NCI-H1417 treated with DMSO at 0.1 percent for 48 hours (cell line): ENCODE data around the gene CDC42BPA.

Experiments
- DNase-seq: peaks from one replicate; lab custom pipeline; 2025; lab: John Stamatoyannopoulos, UW

CDC42BPA gene

DNA sequence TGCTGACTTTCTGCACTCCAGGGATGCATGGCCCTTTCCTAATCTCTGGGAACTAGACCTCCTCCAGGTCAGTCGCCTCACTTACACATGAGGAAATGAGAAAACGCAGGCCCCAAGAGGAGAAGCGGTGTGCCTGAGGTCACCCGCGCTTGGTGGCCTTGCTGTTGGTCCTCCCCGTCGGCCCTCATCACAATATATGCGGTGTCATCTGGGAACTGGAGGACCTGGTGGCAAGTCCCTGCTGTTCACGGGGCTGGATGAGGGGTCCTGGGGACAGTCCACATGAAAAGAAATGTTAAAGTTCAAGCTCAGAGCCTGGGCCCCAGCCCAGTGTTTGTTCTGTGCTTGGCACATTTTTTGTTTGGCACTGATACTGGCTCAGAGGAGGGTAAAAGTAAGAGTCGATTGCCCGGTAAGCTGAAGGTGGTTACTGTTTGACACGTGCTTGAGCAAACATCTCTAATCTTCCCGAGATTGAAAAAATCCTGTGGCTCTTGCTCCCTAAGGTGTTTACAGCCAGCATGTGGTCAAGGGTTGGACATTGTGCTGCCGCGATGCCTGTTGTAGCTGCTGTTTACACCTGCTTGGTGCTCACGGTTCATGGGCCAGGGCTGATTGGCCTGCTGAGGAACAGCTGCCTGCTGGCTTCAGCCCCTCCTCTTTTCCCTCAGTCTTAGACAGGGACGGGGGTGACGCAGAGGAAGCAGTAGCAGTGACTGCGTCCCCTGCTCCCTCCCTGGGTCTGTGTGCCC lies 373.0 kb downstream of the CDC42BPA start:
- DNase-seq: peak; percentile 59

GRCh38 chr1:226943927-226944326 lies 374.4 kb downstream of the CDC42BPA start:
- DNase-seq: no peak

GRCh38 chr1:226943156-226943555 lies 375.1 kb downstream of the CDC42BPA start:
- no peak for DNase-seq

DNA sequence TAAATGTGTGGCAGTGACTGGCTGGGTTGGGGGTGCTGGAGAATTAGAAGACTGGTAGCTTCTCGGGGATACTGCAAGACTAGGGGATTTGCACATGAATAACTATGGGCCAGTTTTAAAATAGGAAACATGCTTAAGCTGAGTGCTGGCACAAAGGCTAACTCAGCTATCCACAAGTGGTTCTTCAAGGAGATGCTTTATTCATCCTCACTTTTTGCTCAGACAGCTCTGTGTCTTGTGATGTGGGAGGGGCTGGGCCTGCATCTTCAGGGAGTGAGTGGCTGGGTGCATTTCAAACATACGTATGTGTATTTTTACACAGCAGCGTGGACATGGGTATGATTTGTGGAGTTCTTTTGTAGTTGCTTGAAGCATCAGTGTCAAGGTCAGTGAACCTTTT lies 375.9 kb downstream of the CDC42BPA start:
- DNase-seq: no peak

DNA sequence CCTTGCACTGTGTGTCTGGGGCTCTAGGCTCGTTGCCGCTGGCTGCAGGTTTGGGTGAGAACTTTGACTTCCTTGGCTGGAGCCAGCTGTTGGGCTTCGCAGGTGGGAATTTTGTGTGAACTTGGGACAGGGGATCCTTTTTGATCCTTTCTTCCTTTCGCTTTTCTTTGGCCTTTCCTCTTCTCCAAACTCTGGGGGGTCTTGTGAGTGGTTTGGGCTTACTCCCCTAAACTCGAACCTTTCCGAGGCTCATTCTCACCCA lies 377.6 kb downstream of the CDC42BPA start:
- DNase-seq: no peak

- DNase-seq: peak; percentile 99
These were observed 378.1 kb downstream of the CDC42BPA start, which contains the start of gene COQ8A for GRCh38 chr1:226940029-226940805. Gene COQ8A (plus strand): TSS chr1:226940294. CDS start chr1:226961386, 21,092 bp downstream.
